Ishikawa (cell line): Measurements from ENCODE around the gene GRIN2A.

Source experiments
- CREB1 ChIP-seq: IDR thresholded peaks from 2 replicates; pipeline ENCODE4 v1.6.1; 2012; ENCODE audit warnings: low read depth
- EP300 ChIP-seq: IDR thresholded peaks from 2 replicates; pipeline ENCODE4 v1.6.1; 2012; ENCODE audit warnings: borderline replicate concordance
- RAD21 ChIP-seq: IDR thresholded peaks from 2 replicates; pipeline ENCODE4 v1.6.1; 2012; ENCODE audit warnings: low read depth
- TF ChIP-seq, protein P1 (sequence below): IDR thresholded peaks from 2 replicates; pipeline ENCODE4 v1.6.1; 2012
- TF ChIP-seq, protein P2 (sequence below): IDR thresholded peaks from 2 replicates; pipeline ENCODE4 v1.6.1; 2012; ENCODE audit warnings: low read depth, mild to moderate bottlenecking

DNA sequence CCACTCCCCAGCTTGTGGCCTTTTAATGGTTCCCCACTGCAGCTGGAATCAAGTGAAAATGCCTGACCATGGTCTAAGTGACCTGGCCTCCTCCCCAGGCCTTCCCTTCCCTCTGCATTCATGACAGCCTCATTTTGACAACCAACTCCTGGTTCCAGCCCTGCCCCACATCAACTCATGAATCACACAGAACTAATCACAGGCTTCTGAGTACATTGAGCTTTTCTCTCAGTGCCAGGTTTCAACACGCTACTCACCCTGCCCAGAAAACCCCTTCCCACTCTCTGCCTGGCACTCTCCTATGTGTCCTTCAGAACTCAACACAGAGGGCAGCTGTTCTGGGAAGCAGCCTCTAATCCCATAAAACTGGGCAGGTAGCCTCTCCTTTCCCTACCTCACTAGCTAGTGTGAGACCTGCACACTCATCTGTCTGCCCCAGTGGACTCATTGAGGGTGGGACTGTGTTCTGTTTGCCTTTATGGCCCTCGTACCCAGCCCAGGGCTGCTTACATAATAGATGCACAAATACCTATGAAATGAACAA, 313.6 kb downstream of the GRIN2A start:
- TF ChIP-seq EP300 (no peak), CREB1 (no peak), RAD21 (no peak)
- TF ChIP-seq, protein P1, sequence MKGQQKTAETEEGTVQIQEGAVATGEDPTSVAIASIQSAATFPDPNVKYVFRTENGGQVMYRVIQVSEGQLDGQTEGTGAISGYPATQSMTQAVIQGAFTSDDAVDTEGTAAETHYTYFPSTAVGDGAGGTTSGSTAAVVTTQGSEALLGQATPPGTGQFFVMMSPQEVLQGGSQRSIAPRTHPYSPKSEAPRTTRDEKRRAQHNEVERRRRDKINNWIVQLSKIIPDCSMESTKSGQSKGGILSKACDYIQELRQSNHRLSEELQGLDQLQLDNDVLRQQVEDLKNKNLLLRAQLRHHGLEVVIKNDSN, result no peak
- TF ChIP-seq, protein P2, sequence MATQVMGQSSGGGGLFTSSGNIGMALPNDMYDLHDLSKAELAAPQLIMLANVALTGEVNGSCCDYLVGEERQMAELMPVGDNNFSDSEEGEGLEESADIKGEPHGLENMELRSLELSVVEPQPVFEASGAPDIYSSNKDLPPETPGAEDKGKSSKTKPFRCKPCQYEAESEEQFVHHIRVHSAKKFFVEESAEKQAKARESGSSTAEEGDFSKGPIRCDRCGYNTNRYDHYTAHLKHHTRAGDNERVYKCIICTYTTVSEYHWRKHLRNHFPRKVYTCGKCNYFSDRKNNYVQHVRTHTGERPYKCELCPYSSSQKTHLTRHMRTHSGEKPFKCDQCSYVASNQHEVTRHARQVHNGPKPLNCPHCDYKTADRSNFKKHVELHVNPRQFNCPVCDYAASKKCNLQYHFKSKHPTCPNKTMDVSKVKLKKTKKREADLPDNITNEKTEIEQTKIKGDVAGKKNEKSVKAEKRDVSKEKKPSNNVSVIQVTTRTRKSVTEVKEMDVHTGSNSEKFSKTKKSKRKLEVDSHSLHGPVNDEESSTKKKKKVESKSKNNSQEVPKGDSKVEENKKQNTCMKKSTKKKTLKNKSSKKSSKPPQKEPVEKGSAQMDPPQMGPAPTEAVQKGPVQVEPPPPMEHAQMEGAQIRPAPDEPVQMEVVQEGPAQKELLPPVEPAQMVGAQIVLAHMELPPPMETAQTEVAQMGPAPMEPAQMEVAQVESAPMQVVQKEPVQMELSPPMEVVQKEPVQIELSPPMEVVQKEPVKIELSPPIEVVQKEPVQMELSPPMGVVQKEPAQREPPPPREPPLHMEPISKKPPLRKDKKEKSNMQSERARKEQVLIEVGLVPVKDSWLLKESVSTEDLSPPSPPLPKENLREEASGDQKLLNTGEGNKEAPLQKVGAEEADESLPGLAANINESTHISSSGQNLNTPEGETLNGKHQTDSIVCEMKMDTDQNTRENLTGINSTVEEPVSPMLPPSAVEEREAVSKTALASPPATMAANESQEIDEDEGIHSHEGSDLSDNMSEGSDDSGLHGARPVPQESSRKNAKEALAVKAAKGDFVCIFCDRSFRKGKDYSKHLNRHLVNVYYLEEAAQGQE, result no peak
